ENCODE results near the gene CHST15. TPM values are rescaled to one million over a fixed set of nuclear protein-coding genes. Genes with fewer than 3 reads are reported as not detected.

Gene CHST15
- total and polyA plus RNA-seq, 3 donors from 2014 or later = 9.3 to 12.8 (median 11.5) TPM

- Histone ChIP-seq H3K27me3 (no peaks in the 10 kb centered on the region), H3K27ac (no peak overlapping the region), H3K4me3 (no peak overlapping the region), H3K36me3 (ENCODE audit: low read depth, missing control alignments) (no peaks in the 10 kb centered on the region), H3K9me3 (no peaks in the 10 kb centered on the region), H3K4me1 (no peaks in the 10 kb centered on the region)
- DNase-seq = no peak
- 81 to 89% methylated on average over 10 to 13 of the region's 13 CpGs for WGBS, 2 donors
- intact Hi-C loops (cut with DNase I; ENCODE audit: low total_unique reads) = no loop called here
- no peak for TF ChIP-seq POLR2A (IDR thresholded peaks at IDR 0.05)
Observed at GRCh38 chr10:124019886-124020797, 73.3 kb downstream of the CHST15 start.

- H3K9me3 ChIP-seq = no peaks in the 10 kb centered on the region
- no peak overlapping the region for H3K4me3 ChIP-seq
- intact Hi-C loops (cut with DNase I; ENCODE audit: low total_unique reads) = no loop called here
- no peak overlapping the region for H3K27ac ChIP-seq
- no peak for TF ChIP-seq POLR2A (IDR thresholded peaks at IDR 0.05)
- no peak for TF ChIP-seq CTCF (IDR thresholded peaks at IDR 0.05)
- no peak for DNase-seq
- H3K36me3 ChIP-seq (ENCODE audit: low read depth, missing control alignments) = no peaks in the 10 kb centered on the region
- H3K27me3 ChIP-seq = no peaks in the 10 kb centered on the region
- WGBS, 2 donors = 87 to 91% methylated on average over 10 to 19 of the region's 19 CpGs
- H3K4me1 ChIP-seq = no peaks in the 10 kb centered on the region
Observed at GRCh38 chr10:124018886-124019525, 74.4 kb downstream of the CHST15 start.

DNA sequence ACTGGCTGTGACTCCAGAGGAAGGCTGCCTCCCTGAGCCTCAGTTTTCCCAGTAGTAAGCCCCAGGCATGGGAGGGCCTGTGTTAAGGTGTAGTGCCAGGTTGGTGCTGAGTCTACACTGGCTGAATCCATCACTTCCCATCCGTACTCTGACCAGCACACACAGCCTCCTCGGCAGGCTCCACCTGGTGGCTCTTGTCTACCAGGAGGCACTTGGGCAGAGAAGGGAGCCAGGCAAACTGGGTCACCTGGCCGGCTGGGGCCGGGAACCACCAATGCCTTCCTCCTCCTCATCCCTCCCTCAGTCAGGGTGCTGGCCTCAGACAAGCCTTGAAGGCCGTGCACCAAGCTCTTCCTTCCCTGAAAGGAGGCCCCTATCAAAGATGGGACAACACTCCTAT lies 75.7 kb downstream of the CHST15 start:
- Histone ChIP-seq H3K27ac (no peak overlapping the region), H3K9me3 (no peaks in the 10 kb centered on the region), H3K36me3 (ENCODE audit: low read depth, missing control alignments) (no peaks in the 10 kb centered on the region), H3K4me3 (no peak overlapping the region), H3K4me1 (no peaks in the 10 kb centered on the region), H3K27me3 (no peaks in the 10 kb centered on the region)
- TF ChIP-seq POLR2A (IDR thresholded peaks at IDR 0.05) (no peak), CTCF (IDR thresholded peaks at IDR 0.05) (no peak)
- intact Hi-C loops (cut with DNase I; ENCODE audit: low total_unique reads) = no loop called here
- no peak for DNase-seq
- 82% methylated on average over 5 of the region's 5 CpGs for WGBS, 2 donors

- Histone ChIP-seq H3K27ac (no peak overlapping the region), H3K4me3 (no peak overlapping the region), H3K9me3 (no peaks in the 10 kb centered on the region), H3K27me3 (no peaks in the 10 kb centered on the region), H3K36me3 (ENCODE audit: low read depth, missing control alignments) (no peaks in the 10 kb centered on the region), H3K4me1 (no peaks in the 10 kb centered on the region)
- intact Hi-C loops (cut with DNase I; ENCODE audit: low total_unique reads) = no loop called here
- TF ChIP-seq POLR2A (IDR thresholded peaks at IDR 0.05) (no peak), CTCF (IDR thresholded peaks at IDR 0.05) (no peak)
- WGBS, 2 donors = 60 to 72% methylated on average over 10 of the region's 10 CpGs
- no peak for DNase-seq
Observed at GRCh38 chr10:124016804-124017375, 76.5 kb downstream of the CHST15 start.

DNA sequence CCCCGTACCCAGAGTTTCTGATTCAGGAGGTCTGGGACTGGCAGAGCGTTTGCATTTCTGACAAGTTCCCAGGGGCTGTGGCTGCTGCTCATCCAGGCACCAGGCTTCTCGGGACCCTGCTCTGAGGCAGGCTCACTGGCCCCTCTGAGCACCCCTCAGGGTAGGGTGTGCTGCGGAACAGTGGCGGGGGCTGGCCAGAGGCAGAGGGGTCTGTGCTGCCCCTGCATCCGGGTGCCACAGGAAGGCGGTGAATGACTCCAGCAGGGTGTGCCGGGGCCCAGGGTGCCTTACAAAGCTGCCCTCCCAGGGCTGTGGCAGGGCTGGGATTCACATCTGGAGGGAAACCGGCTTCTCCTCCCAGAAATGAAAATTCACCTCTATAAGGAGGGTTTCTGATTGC lies 77.4 kb downstream of the CHST15 start:
- Histone ChIP-seq H3K9me3 (no peaks in the 10 kb centered on the region), H3K27me3 (no peaks in the 10 kb centered on the region), H3K27ac (no peak overlapping the region), H3K4me3 (no peak overlapping the region), H3K36me3 (ENCODE audit: low read depth, missing control alignments) (no peaks in the 10 kb centered on the region), H3K4me1 (no peaks in the 10 kb centered on the region)
- WGBS, 2 donors = 60 to 92% methylated on average over 1 to 9 of the region's 9 CpGs
- DNase-seq = no peak
- TF ChIP-seq POLR2A (IDR thresholded peaks at IDR 0.05) (no peak), CTCF (IDR thresholded peaks at IDR 0.05) (no peak)
- intact Hi-C loops (cut with DNase I; ENCODE audit: low total_unique reads) = no loop called here
